ENCODE measurements around the gene CD47.

Gene CD47

GRCh38 chr3:108092501-108092900 is 1.7 kb upstream of the CD47 start:
- peak overlapping the region; percentile 21 for H3K4me3 ChIP-seq (ENCODE audit: insufficient read depth, low read depth, low read length, poor library complexity, severe bottlenecking)
- H3K4me1 ChIP-seq (ENCODE audit: control insufficient read depth, insufficient read depth, low read length, poor library complexity, severe bottlenecking) = peaks cover 21% of the 10 kb centered on the region
- no peaks in the 10 kb centered on the region for H3K9me3 ChIP-seq (ENCODE audit: control insufficient read depth, low read length)
- H3K36me3 ChIP-seq (ENCODE audit: control insufficient read depth, insufficient read depth, low read length) = no peaks in the 10 kb centered on the region
- DNase-seq = no peak
- peak overlapping the region; percentile 96 for H3K27ac ChIP-seq (ENCODE audit: insufficient read depth, low read length, poor library complexity, severe bottlenecking)
- H3K27me3 ChIP-seq (replicated peaks; ENCODE audit: control insufficient read depth, insufficient read depth, low read length, poor library complexity, severe bottlenecking) = no peaks in the 10 kb centered on the region

GRCh38 chr3:108091498-108092250 is 843 bp upstream of the CD47 start:
- no peaks in the 10 kb centered on the region for H3K36me3 ChIP-seq (ENCODE audit: control insufficient read depth, insufficient read depth, low read length)
- H3K27ac ChIP-seq (ENCODE audit: insufficient read depth, low read length, poor library complexity, severe bottlenecking) = peak overlapping the region; percentile 96
- H3K4me1 ChIP-seq (ENCODE audit: control insufficient read depth, insufficient read depth, low read length, poor library complexity, severe bottlenecking) = peaks cover 29% of the 10 kb centered on the region
- H3K4me3 ChIP-seq (ENCODE audit: insufficient read depth, low read depth, low read length, poor library complexity, severe bottlenecking) = peak overlapping the region; percentile 75
- H3K27me3 ChIP-seq (replicated peaks; ENCODE audit: control insufficient read depth, insufficient read depth, low read length, poor library complexity, severe bottlenecking) = no peaks in the 10 kb centered on the region
- H3K9me3 ChIP-seq (ENCODE audit: control insufficient read depth, low read length) = no peaks in the 10 kb centered on the region
- DNase-seq = peak; percentile 16 to 32 (median 30)

- Histone ChIP-seq H3K4me1 (ENCODE audit: control insufficient read depth, insufficient read depth, low read length, poor library complexity, severe bottlenecking) (peaks cover 42% of the 10 kb centered on the region), H3K27ac (ENCODE audit: insufficient read depth, low read length, poor library complexity, severe bottlenecking) (peak overlapping the region; percentile 96), H3K9me3 (ENCODE audit: control insufficient read depth, low read length) (no peaks in the 10 kb centered on the region), H3K27me3 (replicated peaks; ENCODE audit: control insufficient read depth, insufficient read depth, low read length, poor library complexity, severe bottlenecking) (no peaks in the 10 kb centered on the region), H3K4me3 (ENCODE audit: insufficient read depth, low read depth, low read length, poor library complexity, severe bottlenecking) (peak overlapping the region; percentile 75), H3K36me3 (ENCODE audit: control insufficient read depth, insufficient read depth, low read length) (no peaks in the 10 kb centered on the region)
- DNase-seq = peak; percentile 29 to 57 (median 35)
Measured at GRCh38 chr3:108090049-108090700, 656 bp downstream of the CD47 start.

GRCh38 chr3:108089579-108089978 is 1.3 kb downstream of the CD47 start:
- peaks cover 47% of the 10 kb centered on the region for H3K4me1 ChIP-seq (ENCODE audit: control insufficient read depth, insufficient read depth, low read length, poor library complexity, severe bottlenecking)
- no peaks in the 10 kb centered on the region for H3K27me3 ChIP-seq (replicated peaks; ENCODE audit: control insufficient read depth, insufficient read depth, low read length, poor library complexity, severe bottlenecking)
- no peaks in the 10 kb centered on the region for H3K36me3 ChIP-seq (ENCODE audit: control insufficient read depth, insufficient read depth, low read length)
- H3K9me3 ChIP-seq (ENCODE audit: control insufficient read depth, low read length) = no peaks in the 10 kb centered on the region
- DNase-seq = no peak
- peak overlapping the region; percentile 96 for H3K27ac ChIP-seq (ENCODE audit: insufficient read depth, low read length, poor library complexity, severe bottlenecking)
- H3K4me3 ChIP-seq (ENCODE audit: insufficient read depth, low read depth, low read length, poor library complexity, severe bottlenecking) = peak overlapping the region; percentile 75

GRCh38 chr3:108088697-108089096 is 2.1 kb downstream of the CD47 start:
- Histone ChIP-seq H3K36me3 (ENCODE audit: control insufficient read depth, insufficient read depth, low read length) (no peaks in the 10 kb centered on the region), H3K27me3 (replicated peaks; ENCODE audit: control insufficient read depth, insufficient read depth, low read length, poor library complexity, severe bottlenecking) (no peaks in the 10 kb centered on the region), H3K4me3 (ENCODE audit: insufficient read depth, low read depth, low read length, poor library complexity, severe bottlenecking) (peak overlapping the region; percentile 75), H3K27ac (ENCODE audit: insufficient read depth, low read length, poor library complexity, severe bottlenecking) (peak overlapping the region; percentile 96), H3K9me3 (ENCODE audit: control insufficient read depth, low read length) (no peaks in the 10 kb centered on the region), H3K4me1 (ENCODE audit: control insufficient read depth, insufficient read depth, low read length, poor library complexity, severe bottlenecking) (peaks cover 55% of the 10 kb centered on the region)
- DNase-seq = peak in 1 of 3 donors; percentile 2

- Histone ChIP-seq H3K36me3 (ENCODE audit: control insufficient read depth, insufficient read depth, low read length) (no peaks in the 10 kb centered on the region), H3K4me1 (ENCODE audit: control insufficient read depth, insufficient read depth, low read length, poor library complexity, severe bottlenecking) (peaks cover 49% of the 10 kb centered on the region), H3K27me3 (replicated peaks; ENCODE audit: control insufficient read depth, insufficient read depth, low read length, poor library complexity, severe bottlenecking) (no peaks in the 10 kb centered on the region), H3K4me3 (ENCODE audit: insufficient read depth, low read depth, low read length, poor library complexity, severe bottlenecking) (peak overlapping the region; percentile 75), H3K27ac (ENCODE audit: insufficient read depth, low read length, poor library complexity, severe bottlenecking) (peak overlapping the region; percentile 96), H3K9me3 (ENCODE audit: control insufficient read depth, low read length) (no peaks in the 10 kb centered on the region)
- DNase-seq = no peak
Measured at GRCh38 chr3:108088146-108088545, 2.7 kb downstream of the CD47 start.

DNA sequence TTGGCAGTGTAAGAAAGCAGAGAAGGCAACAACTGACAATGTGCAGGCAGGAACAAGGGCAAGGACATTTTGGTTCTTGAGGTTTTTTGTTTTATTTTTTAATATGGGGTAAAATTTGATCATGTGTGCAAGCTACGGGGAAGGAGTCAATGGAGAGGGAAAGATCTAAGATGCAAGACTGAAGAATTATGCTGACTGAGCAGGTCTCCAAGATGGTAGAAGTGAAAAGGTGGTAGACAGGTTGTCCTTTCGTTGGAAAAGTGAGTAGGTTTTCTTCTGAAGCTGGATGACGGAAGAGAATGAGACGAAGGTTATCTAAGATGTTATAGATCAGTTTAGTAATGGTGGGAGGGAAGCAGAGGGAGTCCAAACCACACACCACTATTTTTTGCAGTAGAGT is 4.2 kb downstream of the CD47 start:
- peak overlapping the region; percentile 20 for H3K27ac ChIP-seq (ENCODE audit: insufficient read depth, low read length, poor library complexity, severe bottlenecking)
- peak overlapping the region; percentile 12 for H3K4me3 ChIP-seq (ENCODE audit: insufficient read depth, low read depth, low read length, poor library complexity, severe bottlenecking)
- H3K36me3 ChIP-seq (ENCODE audit: control insufficient read depth, insufficient read depth, low read length) = no peaks in the 10 kb centered on the region
- H3K27me3 ChIP-seq (replicated peaks; ENCODE audit: control insufficient read depth, insufficient read depth, low read length, poor library complexity, severe bottlenecking) = no peaks in the 10 kb centered on the region
- DNase-seq = no peak
- peaks cover 41% of the 10 kb centered on the region for H3K4me1 ChIP-seq (ENCODE audit: control insufficient read depth, insufficient read depth, low read length, poor library complexity, severe bottlenecking)
- no peaks in the 10 kb centered on the region for H3K9me3 ChIP-seq (ENCODE audit: control insufficient read depth, low read length)

DNA sequence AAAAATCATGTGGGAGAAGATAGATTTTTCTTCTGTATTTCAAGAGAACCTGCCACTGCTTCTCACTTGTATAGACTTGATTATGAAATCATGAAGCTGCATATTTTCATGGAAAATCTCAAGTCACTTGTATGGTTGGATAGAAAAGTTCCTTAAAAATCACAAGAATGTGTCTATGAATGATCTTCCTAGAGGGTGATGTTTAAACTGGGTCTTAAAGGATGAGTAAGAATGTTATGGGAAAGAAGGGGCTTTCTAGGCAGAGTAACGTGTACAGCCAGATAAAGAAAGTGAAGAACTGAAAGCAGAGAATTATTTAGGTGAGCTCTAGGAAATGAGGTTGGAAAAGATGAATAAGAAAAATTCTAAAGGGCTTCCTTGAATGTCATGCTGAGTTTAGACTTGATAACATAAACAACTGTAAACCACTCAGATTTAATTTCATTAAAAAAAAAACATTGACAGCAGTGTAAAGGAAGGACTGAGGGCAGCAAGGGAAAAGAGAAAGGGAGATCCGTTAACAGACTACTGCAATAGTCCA is 5.0 kb downstream of the CD47 start:
- Histone ChIP-seq H3K27ac (ENCODE audit: insufficient read depth, low read length, poor library complexity, severe bottlenecking) (peak overlapping the region; percentile 6), H3K27me3 (replicated peaks; ENCODE audit: control insufficient read depth, insufficient read depth, low read length, poor library complexity, severe bottlenecking) (no peaks in the 10 kb centered on the region), H3K36me3 (ENCODE audit: control insufficient read depth, insufficient read depth, low read length) (no peaks in the 10 kb centered on the region), H3K4me1 (ENCODE audit: control insufficient read depth, insufficient read depth, low read length, poor library complexity, severe bottlenecking) (peaks cover 44% of the 10 kb centered on the region), H3K9me3 (ENCODE audit: control insufficient read depth, low read length) (no peaks in the 10 kb centered on the region), H3K4me3 (ENCODE audit: insufficient read depth, low read depth, low read length, poor library complexity, severe bottlenecking) (peak overlapping the region; percentile 12)
- no peak for DNase-seq

GRCh38 chr3:108085370-108085769 is 5.5 kb downstream of the CD47 start:
- no peaks in the 10 kb centered on the region for H3K36me3 ChIP-seq (ENCODE audit: control insufficient read depth, insufficient read depth, low read length)
- no peak for DNase-seq
- H3K4me3 ChIP-seq (ENCODE audit: insufficient read depth, low read depth, low read length, poor library complexity, severe bottlenecking) = no peak overlapping the region
- H3K27ac ChIP-seq (ENCODE audit: insufficient read depth, low read length, poor library complexity, severe bottlenecking) = peak overlapping the region; percentile 6
- H3K9me3 ChIP-seq (ENCODE audit: control insufficient read depth, low read length) = no peaks in the 10 kb centered on the region
- H3K4me1 ChIP-seq (ENCODE audit: control insufficient read depth, insufficient read depth, low read length, poor library complexity, severe bottlenecking) = peaks cover 44% of the 10 kb centered on the region
- no peaks in the 10 kb centered on the region for H3K27me3 ChIP-seq (replicated peaks; ENCODE audit: control insufficient read depth, insufficient read depth, low read length, poor library complexity, severe bottlenecking)

DNA sequence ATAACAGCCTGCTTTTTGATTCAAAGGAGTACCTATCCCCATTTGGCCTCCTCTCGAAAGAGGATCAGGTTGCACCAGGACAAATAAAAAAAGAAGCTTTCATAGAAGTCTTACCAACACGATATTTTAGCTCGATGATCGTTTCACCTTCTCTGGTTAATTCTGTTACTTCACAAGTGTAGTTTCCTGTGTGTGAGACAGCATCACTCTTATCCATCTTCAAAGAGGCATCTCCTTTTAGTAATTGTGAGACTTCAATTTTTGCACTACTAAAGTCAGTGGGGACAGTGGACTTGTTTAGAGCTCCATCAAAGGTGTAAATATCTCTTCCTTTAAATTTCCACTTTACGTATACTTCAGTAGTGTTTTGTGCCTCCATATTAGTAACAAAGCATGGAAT is 11.0 kb downstream of the CD47 start:
- peaks cover 18% of the 10 kb centered on the region for H3K36me3 ChIP-seq (ENCODE audit: control insufficient read depth, insufficient read depth, low read length)
- peaks cover 30% of the 10 kb centered on the region for H3K4me1 ChIP-seq (ENCODE audit: control insufficient read depth, insufficient read depth, low read length, poor library complexity, severe bottlenecking)

More for the DNA sequence above, 11.0 kb downstream of the CD47 start:
- Histone ChIP-seq H3K27ac (ENCODE audit: insufficient read depth, low read length, poor library complexity, severe bottlenecking) (no peak overlapping the region), H3K27me3 (replicated peaks; ENCODE audit: control insufficient read depth, insufficient read depth, low read length, poor library complexity, severe bottlenecking) (no peaks in the 10 kb centered on the region), H3K4me3 (ENCODE audit: insufficient read depth, low read depth, low read length, poor library complexity, severe bottlenecking) (no peak overlapping the region), H3K9me3 (ENCODE audit: control insufficient read depth, low read length) (no peaks in the 10 kb centered on the region)
- no peak for DNase-seq

Data from effector memory CD4-positive, alpha-beta T cell (primary cell).